Transverse colon (tissue), 4 donors: ENCODE results near the gene GKAP1. TPM values are rescaled to one million over a fixed set of nuclear protein-coding genes. Genes with fewer than 3 reads are reported as not detected.
"Not testable (repeated sequence)": the region's sequence is repeated elsewhere in the genome, so short reads cannot be mapped to it uniquely, and the experiment has no call there.

Experiments
- DNase-seq: peaks from one replicate; pipeline ENCODE4 v3.0.0-alpha.2; 2019
- H3K27ac ChIP-seq, 4 donors: fragments of 200-600 bp; sonication (generic); 2 replicates each; pipeline ENCODE4 v1.5.1; 2016 to 2018; ENCODE audit warnings: inconsistent platforms in 4 of 4
- H3K27me3 ChIP-seq: fragments of 200-600 bp; sonication (generic); 2 replicates; pipeline ENCODE4 v1.5.1; 2017; ENCODE audit warnings: inconsistent platforms
- H3K36me3 ChIP-seq, 4 donors: fragments of 200-600 bp; sonication (generic); 2 replicates each; pipeline ENCODE4 v1.5.1; 2017 to 2019; ENCODE audit warnings: inconsistent platforms in 4 of 4
- H3K4me1 ChIP-seq, 4 donors: fragments of 200-600 bp; sonication (generic); 2 replicates each; pipeline ENCODE4 v1.5.1; 2017 to 2020; ENCODE audit warnings: inconsistent platforms in 4 of 4
- H3K4me3 ChIP-seq, 4 donors: fragments of 200-600 bp; sonication (generic); 1 replicate in 1 of 4; 2 replicates in 3 of 4; pipeline versions ENCODE4 v1.5.1 to v1.6.1; 2017 to 2019; ENCODE audit warnings: inconsistent platforms in 4 of 4
- H3K9me3 ChIP-seq, 2 donors: fragments of 200-600 bp; sonication (generic); 2 replicates each; pipeline ENCODE4 v1.5.1; 2017 to 2019; ENCODE audit warnings: inconsistent platforms in 2 of 2
- EP300 ChIP-seq: sonication (generic); formaldehyde crosslinking; IDR thresholded peaks from one replicate; pipeline ENCODE4 v1.6.1; 2017; ENCODE audit warnings: antibody characterized with exemption, low read depth
- POLR2A ChIP-seq: fragments of 450-650 bp; IDR thresholded peaks from one replicate; pipeline ENCODE4 v1.6.1; 2016; ENCODE audit warnings: antibody characterized with exemption, mild to moderate bottlenecking, moderate library complexity
- POLR2AphosphoS5 ChIP-seq, 3 donors: sonication (generic); formaldehyde crosslinking; IDR thresholded peaks; one replicate each; pipeline ENCODE4 v1.6.1; 2016; ENCODE audit warnings: antibody characterized with exemption in 3 of 3
- WGBS, 2 donors: methylation state at CpG; one replicate each; pipeline ENCODE4 v1.1.5; 2018; ENCODE audit warnings: low coverage in 1 of 2; 5-methylcytosine and 5-hydroxymethylcytosine counted together
- in situ Hi-C, 4 donors: fragments of 200-750 bp; cut with MboI; loops; one replicate each; pipeline versions ENCODE4 v1.15.0 to v1.15.1; 2017; ENCODE audit warnings: low sequenced_read_pairs in 3 of 4, low pct_ligation_motif_present in 1 of 4, low pct_unique_long_range_greater_than_20kb in 1 of 4
- intact Hi-C: fragments of 100-400 bp; cut with DNase I; formaldehyde crosslinking; loops from one replicate; pipeline ENCODE4 v1.15.1; 2023; ENCODE audit warnings: low total_unique reads
- total RNA-seq, 4 donors: library from RNA; depleted of rRNA; stranded (reverse); fragments of >200 nt; gene quantifications; one replicate each; pipeline ENCODE4 v1.1.0, GENCODE V29; 2016
- TF ChIP-seq, protein P1 (sequence below), 5 experiments: fragments of 200-600 bp in 3 of 5; fragments of 450-650 bp in 2 of 5; sonication (generic) in 3 of 5; IDR thresholded peaks; 1 replicate in 2 of 5; 2 replicates in 3 of 5; pipeline ENCODE4 v1.5.1; 2016 to 2017; ENCODE audit warnings: antibody characterized with exemption in 5 of 5, inconsistent platforms in 3 of 5, mild to moderate bottlenecking in 2 of 5, moderate library complexity in 1 of 5

The GKAP1 gene
- total RNA-seq, 4 donors from 2014 or later, result 1.5 to 11.0 (median 6.0) TPM; not detected in 1

DNA sequence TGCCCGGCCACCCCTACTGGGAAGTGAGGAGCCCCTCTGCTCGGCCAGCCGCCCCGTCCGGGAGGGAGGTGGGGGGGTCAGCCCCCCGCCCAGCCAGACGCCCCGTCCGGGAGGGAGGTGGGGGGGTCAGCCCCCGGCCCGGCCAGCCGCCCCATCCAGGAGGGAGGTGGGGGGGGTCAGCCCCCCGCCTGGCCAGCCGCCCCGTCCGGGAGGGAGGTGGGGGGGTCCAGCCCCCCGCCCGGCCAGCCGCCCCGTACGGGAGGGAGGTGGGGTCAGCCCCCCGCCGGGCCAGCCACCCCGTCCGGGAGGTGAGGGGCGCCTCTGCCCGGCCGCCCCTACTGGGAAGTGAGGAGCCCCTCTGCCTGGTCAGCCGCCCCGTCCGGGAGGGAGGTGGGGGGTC lies 13.1 kb downstream of the GKAP1 start:
- in situ Hi-C loops, result not testable (repeated sequence)

DNA sequence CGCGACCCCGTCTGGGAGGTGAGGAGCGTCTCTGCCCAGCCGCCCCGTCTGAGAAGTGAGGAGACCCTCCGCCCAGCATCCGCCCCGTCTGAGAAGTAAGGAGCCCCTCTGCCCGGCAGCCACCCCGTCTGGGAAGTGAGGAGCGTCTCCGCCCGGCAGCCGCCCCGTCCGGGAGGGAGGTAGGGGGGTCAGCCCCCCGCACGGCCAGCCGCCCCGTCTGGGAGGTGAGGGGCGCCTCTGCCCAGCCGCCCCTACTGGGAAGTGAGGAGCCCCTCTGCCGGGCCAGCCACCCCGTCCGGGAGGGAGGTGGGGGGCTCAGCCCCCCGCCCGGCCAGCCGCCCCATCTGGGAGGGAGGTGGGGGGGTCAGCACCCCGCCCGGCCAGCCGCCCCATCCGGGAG lies 13.6 kb downstream of the GKAP1 start:
- in situ Hi-C loops, intact Hi-C loops, H3K27me3 ChIP-seq, H3K36me3 ChIP-seq, H3K4me1 ChIP-seq, H3K9me3 ChIP-seq, H3K27ac ChIP-seq, H3K4me3 ChIP-seq, DNase-seq: not testable (repeated sequence)
- WGBS, 2 donors, result 99% methylated on average over 16 of the region's 33 CpGs; no CpG with 5 or more reads in 1 of the 2 donors

More for the DNA sequence above, 13.1 kb downstream of the GKAP1 start:
- DNase-seq, H3K4me1 ChIP-seq, H3K27ac ChIP-seq, H3K4me3 ChIP-seq, intact Hi-C loops, H3K9me3 ChIP-seq, H3K36me3 ChIP-seq, H3K27me3 ChIP-seq: not testable (repeated sequence)
- WGBS, 2 donors, result no CpG with 5 or more reads among the region's 31 CpGs

DNA sequence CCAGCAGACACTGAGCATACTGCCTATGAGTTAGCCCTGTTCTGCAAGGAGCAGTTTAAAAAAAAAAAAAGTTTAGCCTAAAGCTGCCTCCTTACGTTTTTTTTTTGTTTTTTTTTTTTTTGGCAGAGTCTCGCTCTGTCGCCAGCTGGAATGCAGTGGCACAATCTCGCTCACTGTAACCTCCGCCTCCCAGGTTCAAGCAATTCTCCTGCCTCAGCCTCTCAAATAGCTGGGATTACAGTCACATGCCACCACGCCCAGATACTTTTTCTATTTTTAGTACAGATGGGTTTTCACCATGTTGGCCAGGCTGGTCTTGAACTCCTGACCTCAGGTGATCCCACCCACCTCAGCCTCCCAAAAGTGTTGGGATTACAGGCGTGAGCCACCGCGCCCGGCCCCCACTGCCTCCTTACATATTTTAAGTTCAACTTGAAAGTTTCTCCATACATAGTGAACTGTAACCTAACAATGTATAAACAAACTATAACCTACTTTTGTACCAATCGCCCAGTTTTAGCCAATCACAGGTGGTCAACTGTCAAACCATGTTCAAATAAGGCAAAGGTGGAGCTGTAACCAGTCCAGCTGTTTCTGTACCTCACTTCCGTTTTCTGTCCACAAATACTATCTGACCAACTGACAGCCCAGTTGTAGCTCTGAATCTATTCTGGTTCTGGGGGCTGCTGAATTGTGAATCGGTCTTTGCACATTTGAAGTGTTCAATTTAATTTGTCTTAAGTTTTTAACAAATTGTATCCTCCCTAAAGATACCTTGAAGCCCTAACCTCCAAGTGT lies 17.1 kb downstream of the GKAP1 start:
- Histone ChIP-seq H3K27me3 (no peaks in the 10 kb centered on the region), H3K9me3 (no peaks in the 10 kb centered on the region), H3K27ac (no peak overlapping the region), H3K4me3 (no peak overlapping the region), H3K4me1 (no peaks in the 10 kb centered on the region), H3K36me3 (peaks cover 0 to 3% (median 0%) of the 10 kb centered on the region in 4 donors)
- in situ Hi-C loops, result no loop called here
- DNase-seq, result no peak
- WGBS, 2 donors, result 87 to 100% methylated on average over 5 to 13 of the region's 13 CpGs
- intact Hi-C loops, result no loop called here
- no peak for TF ChIP-seq POLR2A

DNA sequence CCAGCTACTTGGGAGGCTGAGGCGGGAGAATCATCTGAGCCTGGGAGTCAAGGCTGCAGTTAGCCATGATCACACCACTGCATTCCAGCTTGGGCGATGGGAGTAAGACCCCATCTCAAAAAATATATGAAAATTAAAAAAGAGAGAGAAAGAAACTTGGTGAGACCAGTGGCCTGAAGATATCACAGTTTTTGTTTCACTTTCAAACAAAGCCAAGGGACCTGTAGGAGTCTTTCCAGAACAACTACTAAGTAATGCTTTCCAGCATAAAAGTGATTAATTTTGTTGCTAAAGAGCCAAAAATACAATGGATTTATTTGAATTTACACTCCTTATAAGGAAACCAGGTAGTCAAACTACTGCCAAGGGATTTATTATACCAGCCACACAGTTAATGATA lies 23.5 kb downstream of the GKAP1 start:
- Histone ChIP-seq H3K36me3 (peaks cover 0 to 3% (median 0%) of the 10 kb centered on the region in 4 donors), H3K27ac (no peak overlapping the region)
- in situ Hi-C loops, result no loop called here

DNA sequence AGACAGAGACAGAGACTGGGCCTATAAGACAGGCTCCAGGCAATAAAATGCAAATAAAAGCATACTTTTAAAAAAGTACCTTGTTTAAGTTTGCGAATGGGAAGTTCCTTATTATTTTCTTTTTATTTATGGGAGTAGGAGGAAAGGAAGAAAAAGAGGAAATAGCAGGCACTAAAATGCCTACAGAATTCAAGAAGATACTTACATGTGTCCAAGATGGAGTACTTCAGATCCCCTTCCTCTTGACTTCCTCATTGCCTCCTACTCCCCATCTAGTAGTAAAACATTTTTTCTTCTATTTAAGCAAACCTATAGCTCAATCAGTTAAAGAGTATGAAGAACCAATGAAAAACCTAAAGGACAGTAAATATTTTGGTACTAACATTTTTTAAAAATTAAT lies 24.8 kb downstream of the GKAP1 start:
- H3K4me1 ChIP-seq, result no peaks in the 10 kb centered on the region
- intact Hi-C loops (no loop called here), in situ Hi-C loops (no loop called here)
- 93% methylated on average over 1 of the region's 1 CpG for WGBS, 2 donors
- no peaks in the 10 kb centered on the region for H3K9me3 ChIP-seq
- H3K36me3 ChIP-seq, result peaks cover 0 to under 1% (median 0%) of the 10 kb centered on the region in 4 donors
- no peak for DNase-seq
- H3K27ac ChIP-seq, result no peak overlapping the region
- H3K27me3 ChIP-seq, result no peaks in the 10 kb centered on the region
- TF ChIP-seq POLR2A, result no peak
- TF ChIP-seq EP300, result no peak
- TF ChIP-seq POLR2AphosphoS5 (IDR thresholded peaks at IDR 0.05), result no peak
- TF ChIP-seq, protein P1, sequence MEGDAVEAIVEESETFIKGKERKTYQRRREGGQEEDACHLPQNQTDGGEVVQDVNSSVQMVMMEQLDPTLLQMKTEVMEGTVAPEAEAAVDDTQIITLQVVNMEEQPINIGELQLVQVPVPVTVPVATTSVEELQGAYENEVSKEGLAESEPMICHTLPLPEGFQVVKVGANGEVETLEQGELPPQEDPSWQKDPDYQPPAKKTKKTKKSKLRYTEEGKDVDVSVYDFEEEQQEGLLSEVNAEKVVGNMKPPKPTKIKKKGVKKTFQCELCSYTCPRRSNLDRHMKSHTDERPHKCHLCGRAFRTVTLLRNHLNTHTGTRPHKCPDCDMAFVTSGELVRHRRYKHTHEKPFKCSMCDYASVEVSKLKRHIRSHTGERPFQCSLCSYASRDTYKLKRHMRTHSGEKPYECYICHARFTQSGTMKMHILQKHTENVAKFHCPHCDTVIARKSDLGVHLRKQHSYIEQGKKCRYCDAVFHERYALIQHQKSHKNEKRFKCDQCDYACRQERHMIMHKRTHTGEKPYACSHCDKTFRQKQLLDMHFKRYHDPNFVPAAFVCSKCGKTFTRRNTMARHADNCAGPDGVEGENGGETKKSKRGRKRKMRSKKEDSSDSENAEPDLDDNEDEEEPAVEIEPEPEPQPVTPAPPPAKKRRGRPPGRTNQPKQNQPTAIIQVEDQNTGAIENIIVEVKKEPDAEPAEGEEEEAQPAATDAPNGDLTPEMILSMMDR (IDR thresholded peaks at IDR 0.05), result no peak
- H3K4me3 ChIP-seq, result no peak overlapping the region

More for the DNA sequence above, 23.5 kb downstream of the GKAP1 start:
- Histone ChIP-seq H3K4me3 (no peak overlapping the region), H3K4me1 (no peaks in the 10 kb centered on the region), H3K27me3 (no peaks in the 10 kb centered on the region), H3K9me3 (no peaks in the 10 kb centered on the region)
- TF ChIP-seq EP300 (no peak), POLR2AphosphoS5 (IDR thresholded peaks at IDR 0.05) (no peak), POLR2A (no peak)
- TF ChIP-seq, protein P1 (IDR thresholded peaks at IDR 0.05), result no peak
- intact Hi-C loops, result no loop called here
- 83 to 91% methylated on average over 1 to 2 of the region's 2 CpGs for WGBS, 2 donors
- DNase-seq, result no peak
